Measurements from ENCODE around the gene OPTN. TPM values are rescaled to one million over a fixed set of nuclear protein-coding genes. Genes with fewer than 3 reads are reported as not detected.

OPTN gene
- total and polyA plus RNA-seq, 2 of the 8 experiments (the other 6 are each of a cell fraction or from before 2014, with no cell fraction given) = 4.8 to 20.1 TPM

DNA sequence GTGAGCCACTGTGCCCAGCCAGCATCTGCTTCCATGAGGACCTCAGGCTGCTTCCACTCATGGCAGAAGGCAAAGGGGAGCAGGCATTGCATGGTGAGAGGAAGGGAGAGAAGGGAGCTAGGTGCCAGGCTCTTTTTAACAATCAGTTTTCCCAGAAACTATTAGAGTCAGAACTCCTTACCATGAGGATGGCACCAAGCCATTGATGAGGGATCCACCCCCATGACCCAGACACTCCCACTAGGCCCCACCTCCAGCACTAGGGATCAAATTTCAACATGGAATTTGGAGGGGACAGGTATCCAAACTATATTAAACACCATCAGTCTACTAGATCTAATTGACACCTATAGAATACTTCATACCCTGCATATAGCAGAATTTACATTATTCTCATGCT lies 47.2 kb downstream of the OPTN start:
- Histone ChIP-seq H2BK12ac (ENCODE audit: low read depth, low read length) (no peak overlapping the region), H4K8ac (ENCODE audit: extremely low read depth, insufficient read depth, low read length) (no peak overlapping the region), H3K79me1 (ENCODE audit: low read depth, low read length) (no peaks in the 10 kb centered on the region), H3K14ac (ENCODE audit: insufficient read length) (no peak overlapping the region), H3K79me2 (ENCODE audit: control insufficient read depth in 1 of 2, insufficient read depth in 2 of 2, low read length in 2 of 2) (no peaks in the 10 kb centered on the region), H3K27ac (ENCODE audit: low read depth, low read length) (no peak overlapping the region), H2AFZ (ENCODE audit: low read length) (no peak overlapping the region), H3K18ac (ENCODE audit: extremely low read depth, low read length) (no peak overlapping the region), H2AK5ac (ENCODE audit: low read depth, low read length) (no peak overlapping the region), H3K9me3 (ENCODE audit: insufficient read depth in 2 of 2, low read depth in 1 of 2, low read length in 1 of 2) (no peaks in the 10 kb centered on the region), H4K5ac (ENCODE audit: insufficient read length, low read depth, low read length) (no peak overlapping the region), H4K20me1 (replicated peaks in 1 of 2; ENCODE audit: control insufficient read depth in 1 of 2, insufficient read depth in 2 of 2, low read length in 2 of 2) (no peaks in the 10 kb centered on the region), H3K23ac (ENCODE audit: insufficient read length) (no peak overlapping the region), H2BK20ac (ENCODE audit: low read length) (no peak overlapping the region), H3K9ac (replicated peaks in 1 of 4; ENCODE audit: extremely low read depth in 1 of 4, low read depth in 3 of 4, low read length in 3 of 4) (no peak overlapping the region), H3K23me2 (ENCODE audit: low read depth, low read length) (no peaks in the 10 kb centered on the region), H2BK15ac (ENCODE audit: low read length) (no peak overlapping the region), H3K4ac (replicated peaks; ENCODE audit: insufficient read length, low read depth, low read length) (no peak overlapping the region), H2BK5ac (ENCODE audit: low read depth, low read length) (no peak overlapping the region), H3K56ac (replicated peaks; ENCODE audit: insufficient read length, low read depth, low read length) (no peak overlapping the region), H2BK120ac (replicated peaks; ENCODE audit: low read depth, low read length) (no peak overlapping the region), H3K4me2 (ENCODE audit: insufficient read depth in 1 of 2, low read depth in 2 of 2, low read length in 2 of 2) (no peak overlapping the region), H3K4me3 (ENCODE audit: extremely low read depth in 1 of 4, insufficient read depth in 2 of 4, low read depth in 3 of 4, low read length in 4 of 4) (no peak overlapping the region), H3K27me3 (replicated peaks in 1 of 4; ENCODE audit: control insufficient read depth in 3 of 4, extremely low read depth in 1 of 4, insufficient read depth in 3 of 4, low read length in 3 of 4) (no peaks in the 10 kb centered on the region), H3K4me1 (replicated peaks in 1 of 4; ENCODE audit: control insufficient read depth in 3 of 4, insufficient read depth in 4 of 4, low read length in 3 of 4) (no peaks in the 10 kb centered on the region; a peak in 1 of 7 replicates), H3K36me3 (ENCODE audit: control insufficient read depth in 2 of 4, insufficient read depth in 4 of 4, low read length in 3 of 4) (peaks cover 0 to 2% (median 0%) of the 10 kb centered on the region in 4 experiments; a peak in 2 of 8 replicates), H4K91ac (replicated peaks; ENCODE audit: insufficient read length, low read length) (no peak overlapping the region)
- ChIA-PET POLR2A (ENCODE audit: partially characterized antibody) (interaction anchor here (1.0 kb wide), 1 partner anchor 202 kb away, joined by 4 read pairs; no protein-coding TSS in a partner anchor), CTCF (ENCODE audit: partially characterized antibody) (interaction anchor here (1.0 to 1.2 kb wide), 2 partner anchors 9 to 13 kb away, joined by 4 read pairs; no protein-coding TSS in a partner anchor)
- FAIRE-seq = no peak
- DNase-seq (ENCODE audit: low read depth in 1 of 2, low spot score in 2 of 2) = no peak
- TF ChIP-seq HDAC2 (IDR thresholded peaks at IDR 0.05; ENCODE audit: borderline replicate concordance in 1 of 2, low read depth in 2 of 2, low read length in 2 of 2) (no peak), ASH2L (IDR thresholded peaks at IDR 0.05; ENCODE audit: low read length) (no peak), CTBP2 (IDR thresholded peaks at IDR 0.05; ENCODE audit: borderline replicate concordance, insufficient read depth, insufficient read length, low read length) (no peak), SAP30 (IDR thresholded peaks at IDR 0.05; ENCODE audit: insufficient read depth, insufficient replicate concordance, low read length) (no peak), POLR2A (IDR thresholded peaks at IDR 0.05; ENCODE audit: control extremely low read depth in 1 of 2, low read depth in 2 of 2, low read length in 2 of 2) (no peak), HDAC6 (IDR thresholded peaks at IDR 0.05; ENCODE audit: low read depth, low read length) (no peak), KDM4A (IDR thresholded peaks at IDR 0.05; ENCODE audit: low read depth, low read length, severe bottlenecking) (no peak), NRF1 (IDR thresholded peaks at IDR 0.05; ENCODE audit: low read depth, low read length) (no peak), YY1 (IDR thresholded peaks at IDR 0.05; ENCODE audit: low read depth, low read length) (no peak), MAFK (IDR thresholded peaks at IDR 0.05; ENCODE audit: low read depth, low read length) (no peak), CBX5 (IDR thresholded peaks at IDR 0.05; ENCODE audit: low read depth, low read length) (no peak), TBP (IDR thresholded peaks at IDR 0.05; ENCODE audit: low read depth, low read length) (no peak), TAF1 (IDR thresholded peaks at IDR 0.05; ENCODE audit: low read depth, low read length) (no peak)
- TF ChIP-seq, protein P1, sequence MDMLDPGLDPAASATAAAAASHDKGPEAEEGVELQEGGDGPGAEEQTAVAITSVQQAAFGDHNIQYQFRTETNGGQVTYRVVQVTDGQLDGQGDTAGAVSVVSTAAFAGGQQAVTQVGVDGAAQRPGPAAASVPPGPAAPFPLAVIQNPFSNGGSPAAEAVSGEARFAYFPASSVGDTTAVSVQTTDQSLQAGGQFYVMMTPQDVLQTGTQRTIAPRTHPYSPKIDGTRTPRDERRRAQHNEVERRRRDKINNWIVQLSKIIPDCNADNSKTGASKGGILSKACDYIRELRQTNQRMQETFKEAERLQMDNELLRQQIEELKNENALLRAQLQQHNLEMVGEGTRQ (IDR thresholded peaks at IDR 0.05; ENCODE audit: low read length) = no peak

Data from H1 (cell line).